GM23338 (cell line): ENCODE data around the gene CYP4F2. TPM values are rescaled to one million over a fixed set of nuclear protein-coding genes. Genes with fewer than 3 reads are reported as not detected.
A peak's percentile ranks its signal among the peaks of the same experiment; 100 is the strongest.

Experiments used
- ATAC-seq: fragments of 200-7000 bp; cut with Tn5 transposase; 3 replicates; pipeline ENCODE4 v1.9.1; 2020
- DNase-seq: peaks from one replicate; pipeline ENCODE4 v3.0.0-alpha.2; 2015; ENCODE audit warnings: low spot score
- H2AFZ ChIP-seq: fragments of 200-600 bp; sonication (generic); 2 replicates; pipeline ENCODE4 v1.8.0; 2016; ENCODE audit warnings: antibody characterized with exemption, mild to moderate bottlenecking, moderate library complexity
- H3F3A ChIP-seq: fragments of 200-600 bp; sonication (generic); replicated peaks from 2 replicates; pipeline ENCODE4 v1.8.0; 2017; ENCODE audit warnings: antibody characterized with exemption, mixed run types, low read depth
- H3K27ac ChIP-seq: fragments of 200-600 bp; sonication (generic); 2 replicates; pipeline ENCODE4 v1.6.1; 2016; ENCODE audit warnings: low read depth
- H3K27me3 ChIP-seq: fragments of 200-600 bp; sonication (generic); 2 replicates; pipeline ENCODE4 v1.8.0; 2016; ENCODE audit warnings: mild to moderate bottlenecking, mixed run types, moderate library complexity; ENCODE audit not compliant: insufficient read depth
- H3K36me3 ChIP-seq: fragments of 200-600 bp; sonication (generic); 2 replicates; pipeline ENCODE4 v1.8.0; 2016; ENCODE audit warnings: mild to moderate bottlenecking; ENCODE audit not compliant: insufficient read depth
- H3K4me1 ChIP-seq: fragments of 200-600 bp; sonication (generic); 2 replicates; pipeline ENCODE4 v1.8.0; 2016; ENCODE audit warnings: mild to moderate bottlenecking, moderate library complexity; ENCODE audit not compliant: insufficient read depth
- H3K4me2 ChIP-seq: fragments of 200-600 bp; sonication (generic); 2 replicates; pipeline ENCODE4 v1.7.1; 2017; ENCODE audit warnings: mixed run types
- H3K4me3 ChIP-seq: fragments of 200-600 bp; sonication (generic); 2 replicates; pipeline ENCODE4 v1.6.1; 2016; ENCODE audit warnings: mixed run types
- H3K79me2 ChIP-seq: fragments of 200-600 bp; sonication (generic); replicated peaks from 2 replicates; pipeline ENCODE4 v1.8.0; 2017; ENCODE audit warnings: mild to moderate bottlenecking; ENCODE audit not compliant: insufficient read depth
- H3K9me2 ChIP-seq: fragments of 200-600 bp; sonication (generic); 2 replicates; pipeline ENCODE4 v1.8.0; 2017; ENCODE audit not compliant: insufficient read depth
- H4K20me1 ChIP-seq: fragments of 200-600 bp; sonication (generic); replicated peaks from 2 replicates; pipeline ENCODE4 v1.8.0; 2017; ENCODE audit warnings: mild to moderate bottlenecking; ENCODE audit not compliant: insufficient read depth
- H3K27ac Mint-ChIP-seq: 2 replicates; pipeline ENCODE4 v1.8.0; 2020; ENCODE audit warnings: inconsistent platforms, mild to moderate bottlenecking, moderate library complexity, mixed read lengths
- H3K27me3 Mint-ChIP-seq: 3 replicates; pipeline ENCODE4 v1.8.0; 2022; ENCODE audit warnings: low read depth, mild to moderate bottlenecking, moderate library complexity, mixed read lengths, inconsistent platforms; ENCODE audit not compliant: insufficient read depth, poor library complexity
- H3K36me3 Mint-ChIP-seq: 3 replicates; pipeline ENCODE4 v1.8.0; 2021; ENCODE audit warnings: low read depth, mild to moderate bottlenecking, inconsistent platforms, moderate library complexity, mixed read lengths
- H3K4me1 Mint-ChIP-seq: 3 replicates; pipeline ENCODE4 v1.8.0; 2020; ENCODE audit warnings: mild to moderate bottlenecking, inconsistent platforms, mixed read lengths
- H3K4me3 Mint-ChIP-seq: 3 replicates; pipeline ENCODE4 v1.8.0; 2021; ENCODE audit warnings: moderate library complexity, mild to moderate bottlenecking, inconsistent platforms, mixed read lengths
- H3K9me3 Mint-ChIP-seq: 3 replicates; pipeline ENCODE4 v1.8.0; 2020; ENCODE audit warnings: moderate library complexity, mild to moderate bottlenecking, inconsistent platforms, mixed read lengths
- EZH2phosphoT487 ChIP-seq: fragments of 200-600 bp; sonication (generic); IDR thresholded peaks from one replicate; pipeline ENCODE4 v1.8.1; 2018; ENCODE audit warnings: antibody characterized with exemption; ENCODE audit not compliant: unreplicated experiment
- STAT1 ChIP-seq: IDR thresholded peaks from one replicate; pipeline ENCODE4 v1.6.1; 2016; ENCODE audit warnings: antibody characterized with exemption; ENCODE audit not compliant: unreplicated experiment
- ZNF114 ChIP-seq: fragments of 250-450 bp; sonication (Bioruptor Pico); IDR thresholded peaks from 2 replicates; pipeline ENCODE4 v1.5.0; 2020; ENCODE audit warnings: mild to moderate bottlenecking, moderate library complexity
- polyA plus RNA-seq: library from polyadenylated mRNA; unstranded; fragments of >200 nt; fragmentation: Nextera tagmentation; extraction: Ambion mirVana; gene quantifications from 2 replicates; pipeline ENCODE4 v1.2.1, GENCODE V29; 2016
- total RNA-seq: library from RNA; depleted of rRNA; stranded (reverse); fragments of >200 nt; shearing (Covaris generic); gene quantifications from 2 replicates; pipeline ENCODE4 v1.2.3, GENCODE V29; 2014
- TF ChIP-seq, protein P1 (sequence below): fragments of 250-450 bp; sonication (Bioruptor Pico); IDR thresholded peaks from 2 replicates; pipeline ENCODE4 v1.5.0; 2020; ENCODE audit warnings: mild to moderate bottlenecking, moderate library complexity
- TF ChIP-seq, protein P2 (sequence below), 2 experiments: fragments of 200-600 bp in 1 of 2; sonication (generic) in 1 of 2; conservative IDR thresholded peaks; 2 replicates each; pipeline versions ENCODE4 v1.5.1 to v1.6.1; 2016 to 2017; ENCODE audit warnings: antibody characterized with exemption in 2 of 2, low read depth in 2 of 2, mild to moderate bottlenecking in 2 of 2, moderate library complexity in 1 of 2

Gene CYP4F2
- total and polyA plus RNA-seq, 2 experiments from 2014 or later, result not detected

DNA sequence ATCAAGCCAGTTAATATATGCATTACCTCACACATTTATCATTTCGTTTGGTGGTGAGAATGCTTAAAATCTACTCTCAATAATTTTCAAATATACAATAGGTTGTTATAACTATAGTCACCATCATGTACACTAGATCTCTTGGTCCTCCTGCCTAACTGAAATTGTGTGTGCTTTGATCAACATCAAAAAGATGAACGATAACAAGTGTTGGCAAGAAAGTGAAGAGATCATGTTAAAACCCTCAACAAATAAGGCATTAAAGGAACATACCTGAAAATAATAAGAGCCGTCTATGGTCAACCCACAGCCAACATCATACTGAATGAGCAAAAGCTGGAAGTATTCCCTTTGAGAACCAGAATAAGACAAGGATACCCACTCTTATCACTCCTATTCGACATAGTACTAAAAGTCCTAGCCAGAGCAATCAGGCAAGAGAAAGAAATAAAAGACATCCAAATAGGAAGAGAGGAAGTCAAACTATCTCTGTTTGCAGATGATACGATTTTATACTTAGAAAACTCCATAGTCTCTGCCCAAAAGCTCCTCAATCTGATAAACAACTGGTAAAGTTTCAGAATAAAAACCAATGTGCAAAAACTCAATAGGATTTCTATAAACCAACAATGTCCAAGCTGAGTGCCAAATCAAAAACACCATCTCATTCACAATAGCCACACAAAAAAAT lies 54.5 kb downstream of the CYP4F2 start (continued):
- TF ChIP-seq, protein P1, sequence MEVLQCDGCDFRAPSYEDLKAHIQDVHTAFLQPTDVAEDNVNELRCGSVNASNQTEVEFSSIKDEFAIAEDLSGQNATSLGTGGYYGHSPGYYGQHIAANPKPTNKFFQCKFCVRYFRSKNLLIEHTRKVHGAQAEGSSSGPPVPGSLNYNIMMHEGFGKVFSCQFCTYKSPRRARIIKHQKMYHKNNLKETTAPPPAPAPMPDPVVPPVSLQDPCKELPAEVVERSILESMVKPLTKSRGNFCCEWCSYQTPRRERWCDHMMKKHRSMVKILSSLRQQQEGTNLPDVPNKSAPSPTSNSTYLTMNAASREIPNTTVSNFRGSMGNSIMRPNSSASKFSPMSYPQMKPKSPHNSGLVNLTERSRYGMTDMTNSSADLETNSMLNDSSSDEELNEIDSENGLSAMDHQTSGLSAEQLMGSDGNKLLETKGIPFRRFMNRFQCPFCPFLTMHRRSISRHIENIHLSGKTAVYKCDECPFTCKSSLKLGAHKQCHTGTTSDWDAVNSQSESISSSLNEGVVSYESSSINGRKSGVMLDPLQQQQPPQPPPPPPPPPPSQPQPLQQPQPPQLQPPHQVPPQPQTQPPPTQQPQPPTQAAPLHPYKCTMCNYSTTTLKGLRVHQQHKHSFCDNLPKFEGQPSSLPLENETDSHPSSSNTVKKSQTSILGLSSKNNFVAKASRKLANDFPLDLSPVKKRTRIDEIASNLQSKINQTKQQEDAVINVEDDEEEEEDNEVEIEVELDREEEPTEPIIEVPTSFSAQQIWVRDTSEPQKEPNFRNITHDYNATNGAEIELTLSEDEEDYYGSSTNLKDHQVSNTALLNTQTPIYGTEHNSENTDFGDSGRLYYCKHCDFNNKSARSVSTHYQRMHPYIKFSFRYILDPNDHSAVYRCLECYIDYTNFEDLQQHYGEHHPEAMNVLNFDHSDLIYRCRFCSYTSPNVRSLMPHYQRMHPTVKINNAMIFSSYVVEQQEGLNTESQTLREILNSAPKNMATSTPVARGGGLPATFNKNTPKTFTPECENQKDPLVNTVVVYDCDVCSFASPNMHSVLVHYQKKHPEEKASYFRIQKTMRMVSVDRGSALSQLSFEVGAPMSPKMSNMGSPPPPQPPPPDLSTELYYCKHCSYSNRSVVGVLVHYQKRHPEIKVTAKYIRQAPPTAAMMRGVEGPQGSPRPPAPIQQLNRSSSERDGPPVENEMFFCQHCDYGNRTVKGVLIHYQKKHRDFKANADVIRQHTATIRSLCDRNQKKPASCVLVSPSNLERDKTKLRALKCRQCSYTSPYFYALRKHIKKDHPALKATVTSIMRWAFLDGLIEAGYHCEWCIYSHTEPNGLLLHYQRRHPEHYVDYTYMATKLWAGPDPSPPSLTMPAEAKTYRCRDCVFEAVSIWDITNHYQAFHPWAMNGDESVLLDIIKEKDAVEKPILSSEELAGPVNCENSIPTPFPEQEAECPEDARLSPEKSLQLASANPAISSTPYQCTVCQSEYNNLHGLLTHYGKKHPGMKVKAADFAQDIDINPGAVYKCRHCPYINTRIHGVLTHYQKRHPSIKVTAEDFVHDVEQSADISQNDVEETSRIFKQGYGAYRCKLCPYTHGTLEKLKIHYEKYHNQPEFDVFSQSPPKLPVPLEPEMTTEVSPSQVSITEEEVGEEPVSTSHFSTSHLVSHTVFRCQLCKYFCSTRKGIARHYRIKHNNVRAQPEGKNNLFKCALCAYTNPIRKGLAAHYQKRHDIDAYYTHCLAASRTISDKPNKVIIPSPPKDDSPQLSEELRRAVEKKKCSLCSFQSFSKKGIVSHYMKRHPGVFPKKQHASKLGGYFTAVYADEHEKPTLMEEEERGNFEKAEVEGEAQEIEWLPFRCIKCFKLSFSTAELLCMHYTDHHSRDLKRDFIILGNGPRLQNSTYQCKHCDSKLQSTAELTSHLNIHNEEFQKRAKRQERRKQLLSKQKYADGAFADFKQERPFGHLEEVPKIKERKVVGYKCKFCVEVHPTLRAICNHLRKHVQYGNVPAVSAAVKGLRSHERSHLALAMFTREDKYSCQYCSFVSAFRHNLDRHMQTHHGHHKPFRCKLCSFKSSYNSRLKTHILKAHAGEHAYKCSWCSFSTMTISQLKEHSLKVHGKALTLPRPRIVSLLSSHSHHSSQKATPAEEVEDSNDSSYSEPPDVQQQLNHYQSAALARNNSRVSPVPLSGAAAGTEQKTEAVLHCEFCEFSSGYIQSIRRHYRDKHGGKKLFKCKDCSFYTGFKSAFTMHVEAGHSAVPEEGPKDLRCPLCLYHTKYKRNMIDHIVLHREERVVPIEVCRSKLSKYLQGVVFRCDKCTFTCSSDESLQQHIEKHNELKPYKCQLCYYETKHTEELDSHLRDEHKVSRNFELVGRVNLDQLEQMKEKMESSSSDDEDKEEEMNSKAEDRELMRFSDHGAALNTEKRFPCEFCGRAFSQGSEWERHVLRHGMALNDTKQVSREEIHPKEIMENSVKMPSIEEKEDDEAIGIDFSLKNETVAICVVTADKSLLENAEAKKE (CRISPR knock-in tag), result no peak
- TF ChIP-seq EZH2phosphoT487 (no peak), STAT1 (no peak)

DNA sequence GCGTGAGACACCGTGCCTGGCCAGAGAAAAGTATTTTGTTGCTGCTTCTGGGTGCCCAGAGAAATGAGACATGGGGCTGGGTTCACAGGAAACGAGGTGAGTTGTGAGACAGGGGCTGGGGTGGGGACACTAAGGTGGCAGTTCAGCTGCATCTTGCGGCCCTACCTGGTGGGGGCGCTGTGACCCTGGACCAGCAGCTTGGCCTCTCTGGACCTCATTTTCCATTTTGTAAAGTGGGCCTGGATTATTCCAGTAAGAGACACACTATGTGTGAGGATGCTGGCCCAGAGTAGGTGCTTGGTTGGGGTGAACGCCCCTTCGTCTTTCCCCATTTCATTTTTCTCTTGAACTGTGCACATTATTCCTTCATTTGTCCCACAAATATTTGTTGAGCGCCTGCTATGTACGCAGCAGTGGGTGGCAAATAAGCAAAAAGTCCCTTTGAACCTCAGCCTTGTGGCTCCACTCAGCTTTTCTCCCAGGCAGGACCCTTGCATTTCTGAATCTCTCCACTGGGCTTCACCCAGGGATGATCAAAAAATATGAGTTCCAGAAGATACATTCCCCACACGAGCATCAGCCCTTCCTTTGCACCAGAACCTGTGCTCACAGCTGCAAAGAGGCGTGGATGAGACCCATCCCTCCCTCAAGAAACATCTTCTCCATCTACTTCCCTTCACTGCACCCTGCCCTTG lies 55.9 kb downstream of the CYP4F2 start:
- peaks cover 93% of the 10 kb centered on the region for H3K9me3 Mint-ChIP-seq
- no peak for ATAC-seq

More for the DNA sequence above, 55.9 kb downstream of the CYP4F2 start:
- peaks cover 35% of the 10 kb centered on the region for H3K36me3 Mint-ChIP-seq
- Histone ChIP-seq H3K36me3 (peaks cover 6% of the 10 kb centered on the region), H3K4me3 (no peak overlapping the region), H3K27ac (no peak overlapping the region), H3K4me1 (no peaks in the 10 kb centered on the region), H4K20me1 (no peaks in the 10 kb centered on the region), H3K27me3 (no peaks in the 10 kb centered on the region), H3F3A (no peaks in the 10 kb centered on the region), H3K9me2 (no peaks in the 10 kb centered on the region), H2AFZ (no peak overlapping the region), H3K79me2 (no peaks in the 10 kb centered on the region), H3K4me2 (no peak overlapping the region)
- no peak overlapping the region for H3K27ac Mint-ChIP-seq
- H3K27me3 Mint-ChIP-seq, result peaks cover 7% of the 10 kb centered on the region
- no peak for DNase-seq
- TF ChIP-seq, protein P2, sequence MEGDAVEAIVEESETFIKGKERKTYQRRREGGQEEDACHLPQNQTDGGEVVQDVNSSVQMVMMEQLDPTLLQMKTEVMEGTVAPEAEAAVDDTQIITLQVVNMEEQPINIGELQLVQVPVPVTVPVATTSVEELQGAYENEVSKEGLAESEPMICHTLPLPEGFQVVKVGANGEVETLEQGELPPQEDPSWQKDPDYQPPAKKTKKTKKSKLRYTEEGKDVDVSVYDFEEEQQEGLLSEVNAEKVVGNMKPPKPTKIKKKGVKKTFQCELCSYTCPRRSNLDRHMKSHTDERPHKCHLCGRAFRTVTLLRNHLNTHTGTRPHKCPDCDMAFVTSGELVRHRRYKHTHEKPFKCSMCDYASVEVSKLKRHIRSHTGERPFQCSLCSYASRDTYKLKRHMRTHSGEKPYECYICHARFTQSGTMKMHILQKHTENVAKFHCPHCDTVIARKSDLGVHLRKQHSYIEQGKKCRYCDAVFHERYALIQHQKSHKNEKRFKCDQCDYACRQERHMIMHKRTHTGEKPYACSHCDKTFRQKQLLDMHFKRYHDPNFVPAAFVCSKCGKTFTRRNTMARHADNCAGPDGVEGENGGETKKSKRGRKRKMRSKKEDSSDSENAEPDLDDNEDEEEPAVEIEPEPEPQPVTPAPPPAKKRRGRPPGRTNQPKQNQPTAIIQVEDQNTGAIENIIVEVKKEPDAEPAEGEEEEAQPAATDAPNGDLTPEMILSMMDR (conservative IDR thresholded peaks at IDR 0.05; ENCODE audit: low read depth in 2 of 2), result 0 out of 4 replicates have a peak, but pooled peaks of 1 of the 2 experiments have one; percentile 9
- no peak for TF ChIP-seq ZNF114 (CRISPR knock-in tag)
- no peaks in the 10 kb centered on the region for H3K4me1 Mint-ChIP-seq
- no peak overlapping the region for H3K4me3 Mint-ChIP-seq
